K562 (cell line): ENCODE results near the gene GLRA2. TPM values are rescaled to one million over a fixed set of nuclear protein-coding genes. Genes with fewer than 3 reads are reported as not detected.

ENCODE experiments used
- ATAC-seq: fragments of 200-7000 bp; cut with Tn5 transposase; 3 replicates; pipeline ENCODE4 v1.9.1; 2020; ENCODE audit warnings: moderate library complexity
- BruUV-seq: library from RNA; stranded (reverse); fragments of 400-500 nt; replicated peaks from 2 replicates; lab custom pipeline; 2021; lab: Mats Ljungman, UMichigan
- CTCF ChIA-PET: fragments of 300-600 bp; formaldehyde crosslinking; extraction: SDS; loops from one replicate; lab custom pipeline; 2021; ENCODE audit warnings: low intra/inter-chr PET ratio; lab: Yijun Ruan, JAX
- POLR2A ChIA-PET: fragments of 300-600, 350-650 bp; sonication (Branson Sonifier 250); formaldehyde crosslinking; extraction: SDS; loops from one replicate; lab custom pipeline; 2021; ENCODE audit warnings: antibody characterized with exemption, inconsistent platforms; lab: Yijun Ruan, JAX
- DNase-seq, 4 experiments: peaks; one replicate each; pipeline versions ENCODE4 v3.0.0 to v3.0.0-alpha.2; 2011 to 2018; ENCODE audit warnings: low spot score in 3 of 4, mixed read lengths in 3 of 4; ENCODE audit errors: extremely low read depth in 1 of 4
- FAIRE-seq: peaks from 2 replicates; lab custom pipeline; 2011; peaks lifted over from hg19 to GRCh38; lab: Jason Lieb, UNC
- H2AFZ ChIP-seq: 2 replicates; pipeline ENCODE4 v1.6.0; 2011; ENCODE audit warnings: low read depth, low read length, control low read depth, inconsistent platforms
- H3K27ac ChIP-seq: fragments of 200-600 bp; 3 replicates; pipeline ENCODE4 v1.8.0; 2011; ENCODE audit warnings: low read depth, mild to moderate bottlenecking, control low read depth, inconsistent platforms, low read length, moderate library complexity, mixed read lengths; ENCODE audit errors: extremely low read depth
- H3K27me3 ChIP-seq, 2 experiments: fragments of 300-600 bp in 1 of 2; 2 replicates in 1 of 2; 3 replicates in 1 of 2; pipeline versions ENCODE4 v1.6.0 to v1.8.0; 2011; ENCODE audit warnings: inconsistent platforms in 2 of 2, low read length in 2 of 2, mild to moderate bottlenecking in 1 of 2, mixed read lengths in 1 of 2, moderate library complexity in 1 of 2; ENCODE audit not compliant: control insufficient read depth in 2 of 2, insufficient read depth in 2 of 2
- H3K36me3 ChIP-seq: fragments of 300-600 bp; 3 replicates; pipeline ENCODE4 v1.8.0; 2011; ENCODE audit warnings: mild to moderate bottlenecking, low read length, inconsistent platforms; ENCODE audit not compliant: control insufficient read depth, insufficient read depth
- H3K4me1 ChIP-seq, 2 experiments: fragments of 200-600 bp in 1 of 2; replicated peaks in 1 of 2; 2 replicates in 1 of 2; 3 replicates in 1 of 2; pipeline versions ENCODE4 v1.5.1 to v1.8.0; 2011; ENCODE audit warnings: inconsistent platforms in 2 of 2, low read length in 2 of 2, mild to moderate bottlenecking in 1 of 2, mixed read lengths in 1 of 2, moderate library complexity in 1 of 2; ENCODE audit not compliant: control insufficient read depth in 2 of 2, insufficient read depth in 2 of 2
- H3K4me2 ChIP-seq: 2 replicates; pipeline ENCODE4 v1.6.1; 2011; ENCODE audit warnings: low read length, control low read depth, inconsistent platforms, mixed read lengths; ENCODE audit not compliant: insufficient read depth
- H3K4me3 ChIP-seq: fragments of 200-600 bp; sonication (generic), shearing (Covaris generic); 2 replicates; pipeline ENCODE4 v1.5.1; 2016; ENCODE audit warnings: control low read depth, inconsistent platforms
- H3K79me2 ChIP-seq: fragments of 200-600 bp; 3 replicates; pipeline ENCODE4 v1.8.0; 2011; ENCODE audit warnings: low read length, inconsistent platforms; ENCODE audit not compliant: control insufficient read depth, insufficient read depth
- H3K9ac ChIP-seq, 2 experiments: 2 replicates each; pipeline versions ENCODE4 v1.6.0 to v1.6.1; 2011; ENCODE audit warnings: low read depth in 2 of 2, low read length in 2 of 2, control low read depth in 1 of 2, inconsistent platforms in 1 of 2, mild to moderate bottlenecking in 1 of 2, mixed read lengths in 1 of 2; ENCODE audit not compliant: insufficient read depth in 1 of 2
- H3K9me1 ChIP-seq: one replicate; pipeline ENCODE4 v1.6.0; 2011; ENCODE audit warnings: inconsistent platforms, mild to moderate bottlenecking, low read length, moderate library complexity; ENCODE audit not compliant: control insufficient read depth, insufficient read depth
- H3K9me3 ChIP-seq: replicated peaks from 2 replicates; pipeline ENCODE4 v1.5.1; 2011; ENCODE audit warnings: low read depth, low read length, inconsistent platforms; ENCODE audit not compliant: control insufficient read depth, insufficient read depth
- H4K20me1 ChIP-seq: replicated peaks from 2 replicates; pipeline ENCODE4 v1.6.1; 2011; ENCODE audit warnings: low read length, inconsistent platforms, mixed read lengths; ENCODE audit not compliant: control insufficient read depth, insufficient read depth
- CXXC5 ChIP-seq: fragments of 250-450 bp; sonication (Bioruptor Pico); IDR thresholded peaks from 2 replicates; pipeline ENCODE4 v1.8.0; 2022; ENCODE audit warnings: inconsistent platforms, mild to moderate bottlenecking, moderate library complexity
- HOXB6 ChIP-seq: fragments of 250-450 bp; sonication (Bioruptor Pico); IDR thresholded peaks from 2 replicates; pipeline ENCODE4 v1.5.1; 2022; ENCODE audit warnings: mild to moderate bottlenecking, borderline replicate concordance
- SLC30A9 ChIP-seq: fragments of 250-450 bp; sonication (Bioruptor Pico); IDR thresholded peaks from 2 replicates; pipeline ENCODE4 v1.8.0; 2022; ENCODE audit warnings: mild to moderate bottlenecking, moderate library complexity
- YY1 ChIP-seq, 3 experiments: IDR thresholded peaks; 2 replicates each; pipeline ENCODE4 v1.6.1; 2011; ENCODE audit warnings: low read length in 2 of 3, mild to moderate bottlenecking in 2 of 3, moderate library complexity in 2 of 3, borderline replicate concordance in 1 of 3, control low read depth in 1 of 3, low read depth in 1 of 3; ENCODE audit not compliant: insufficient read depth in 3 of 3, insufficient replicate concordance in 2 of 3, control insufficient read depth in 1 of 3, insufficient read length in 1 of 3; ENCODE audit errors: extremely low read depth in 1 of 3
- WGBS: fragments of 100-300 bp; shearing (Covaris generic); methylation state at CpG from one replicate; pipeline ENCODE4 v1.1.6; 2016; ENCODE audit warnings: low coverage, mixed read lengths; ENCODE audit not compliant: insufficient coverage; ENCODE audit errors: missing lambda C conversion rate; 5-methylcytosine and 5-hydroxymethylcytosine counted together
- in situ Hi-C: fragments of 300-500 bp; cut with MboI; formaldehyde crosslinking; loops from 4 replicates; pipeline ENCODE4 v1.15.0; 2018; ENCODE audit warnings: inconsistent platforms, mixed read lengths
- intact Hi-C: fragments of 100-400 bp; cut with micrococcal nuclease; formaldehyde crosslinking; loops from 2 replicates; pipeline ENCODE4 v1.14.2; 2022
- polyA plus RNA-seq, 8 experiments: library from polyadenylated mRNA; depleted of rRNA in 4 of 8; stranded (reverse) in 5 of 8; unstranded in 3 of 8; fragments of >200 nt; fragmentation: Nextera tagmentation in 2 of 8; fragmentation: Illumina TruSeq in 1 of 8; extraction: Ambion mirVana in 2 of 8; extraction: Trizol in 1 of 8; gene quantifications; 2 replicates each; pipeline versions ENCODE4 v1.2.1 to v1.2.3, GENCODE V29; 2011 to 2014; ENCODE audit warnings: inconsistent platforms in 1 of 8, missing spikeins in 1 of 8
- total RNA-seq, 7 experiments: library from RNA; depleted of rRNA in 6 of 7; stranded (reverse); fragments of >200 nt in 6 of 7; fragmentation: Illumina TruSeq in 2 of 7; extraction: Trizol in 2 of 7; gene quantifications; 2 replicates each; pipeline versions ENCODE4 v1.2.1 to v1.2.3, GENCODE V29; 2011 to 2021; ENCODE audit warnings: low replicate concordance in 1 of 7
- TF ChIP-seq, protein P1 (sequence below), 3 experiments: IDR thresholded peaks in 2 of 3; conservative IDR thresholded peaks in 1 of 3; 2 replicates each; pipeline ENCODE4 v1.5.1; 2011 to 2012; ENCODE audit warnings: low read length in 3 of 3, mild to moderate bottlenecking in 3 of 3, control low read depth in 2 of 3, improper control_type of control experiment in 1 of 3, inconsistent platforms in 1 of 3, low read depth in 1 of 3, mixed read lengths in 1 of 3, moderate library complexity in 1 of 3; ENCODE audit not compliant: insufficient read depth in 2 of 3
- TF ChIP-seq, protein P2 (sequence below), 2 experiments: IDR thresholded peaks; 2 replicates each; pipeline ENCODE4 v1.6.1; 2012; ENCODE audit warnings: improper control_type of control experiment in 2 of 2, low read depth in 2 of 2, low read length in 2 of 2, borderline replicate concordance in 1 of 2
- TF ChIP-seq, protein P3 (sequence below): fragments of 450-650 bp; IDR thresholded peaks from one replicate; pipeline ENCODE4 v1.6.1; 2018; ENCODE audit warnings: mild to moderate bottlenecking, moderate library complexity; ENCODE audit not compliant: partially characterized antibody

The GLRA2 gene
- total and polyA plus RNA-seq, 9 of the 15 experiments (the other 6 are each of a cell fraction or from before 2014, with no cell fraction given) = not detected

DNA sequence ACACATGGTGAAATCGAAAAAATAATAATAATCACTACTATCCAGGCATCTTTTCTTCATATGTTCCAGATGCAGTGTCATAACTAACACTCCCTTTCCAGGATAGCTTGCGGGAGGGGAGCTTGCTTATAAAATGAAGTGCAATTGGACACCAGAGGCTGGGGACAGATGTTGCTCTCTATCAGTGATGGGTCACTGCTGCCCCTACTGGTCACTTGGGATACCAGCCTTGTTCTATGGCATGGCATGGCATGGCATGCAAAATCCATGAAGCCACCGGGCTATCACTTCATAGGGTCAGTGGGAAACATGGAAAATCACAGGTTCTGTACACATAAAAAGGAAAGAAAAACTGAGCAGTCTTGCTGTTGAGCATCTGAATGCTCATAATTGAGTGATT lies 168.1 kb downstream of the GLRA2 start:
- no peaks in the 10 kb centered on the region for H4K20me1 ChIP-seq
- H3K4me3 ChIP-seq = no peak overlapping the region
- ATAC-seq (peak; percentile 63), FAIRE-seq (no peak), DNase-seq (peak; percentile 6 to 25 (median 10))
- intact Hi-C loops (no loop called here), in situ Hi-C loops (no loop called here)
- no peaks in the 10 kb centered on the region for H3K9me3 ChIP-seq
- no peaks in the 10 kb centered on the region for H3K79me2 ChIP-seq
- no peak overlapping the region for H3K27ac ChIP-seq
- H3K4me1 ChIP-seq = no peaks in the 10 kb centered on the region
- H3K9ac ChIP-seq = no peak overlapping the region
- no TSS peak for BruUV-seq
- ChIA-PET CTCF (no interaction called here), POLR2A (no interaction called here)
- WGBS = 0% methylated on average over 3 of the region's 3 CpGs
- no peaks in the 10 kb centered on the region for H3K27me3 ChIP-seq
- H3K9me1 ChIP-seq = no peaks in the 10 kb centered on the region
- H3K36me3 ChIP-seq = no peaks in the 10 kb centered on the region
- H3K4me2 ChIP-seq = no peak overlapping the region
- no peak overlapping the region for H2AFZ ChIP-seq
- TF ChIP-seq, protein P1, sequence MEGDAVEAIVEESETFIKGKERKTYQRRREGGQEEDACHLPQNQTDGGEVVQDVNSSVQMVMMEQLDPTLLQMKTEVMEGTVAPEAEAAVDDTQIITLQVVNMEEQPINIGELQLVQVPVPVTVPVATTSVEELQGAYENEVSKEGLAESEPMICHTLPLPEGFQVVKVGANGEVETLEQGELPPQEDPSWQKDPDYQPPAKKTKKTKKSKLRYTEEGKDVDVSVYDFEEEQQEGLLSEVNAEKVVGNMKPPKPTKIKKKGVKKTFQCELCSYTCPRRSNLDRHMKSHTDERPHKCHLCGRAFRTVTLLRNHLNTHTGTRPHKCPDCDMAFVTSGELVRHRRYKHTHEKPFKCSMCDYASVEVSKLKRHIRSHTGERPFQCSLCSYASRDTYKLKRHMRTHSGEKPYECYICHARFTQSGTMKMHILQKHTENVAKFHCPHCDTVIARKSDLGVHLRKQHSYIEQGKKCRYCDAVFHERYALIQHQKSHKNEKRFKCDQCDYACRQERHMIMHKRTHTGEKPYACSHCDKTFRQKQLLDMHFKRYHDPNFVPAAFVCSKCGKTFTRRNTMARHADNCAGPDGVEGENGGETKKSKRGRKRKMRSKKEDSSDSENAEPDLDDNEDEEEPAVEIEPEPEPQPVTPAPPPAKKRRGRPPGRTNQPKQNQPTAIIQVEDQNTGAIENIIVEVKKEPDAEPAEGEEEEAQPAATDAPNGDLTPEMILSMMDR (IDR thresholded peaks at IDR 0.05 in 2 of 3, conservative IDR thresholded peaks at IDR 0.05 in 1 of 3; ENCODE audit: insufficient read depth in 2 of 3, low read depth in 1 of 3, low read length in 3 of 3) = peak; percentile 26 to 46 (median 30); a peak in 4 of 6 replicates
- TF ChIP-seq CXXC5 = no peak
- TF ChIP-seq, all 486 proteins: peak for 1

DNA sequence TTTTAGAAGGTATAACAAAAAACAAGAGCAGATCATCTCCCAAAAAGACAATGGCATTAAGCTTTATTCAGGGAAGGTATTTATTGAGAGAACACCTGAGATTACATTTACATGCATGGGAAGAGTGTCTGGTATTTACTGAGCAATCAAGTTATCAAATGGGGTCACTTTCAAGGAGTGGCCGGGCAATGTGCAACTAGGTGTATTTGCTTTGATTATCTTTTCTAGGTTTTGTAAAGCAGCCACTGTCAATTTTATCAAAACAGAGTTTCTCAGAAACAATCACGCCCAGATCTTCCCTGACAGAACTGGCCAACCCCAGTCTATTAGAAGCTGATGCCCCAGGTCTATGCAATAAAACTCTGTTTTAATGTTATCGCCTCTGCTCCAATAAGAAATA lies 169.5 kb downstream of the GLRA2 start:
- no peak overlapping the region for H2AFZ ChIP-seq
- H3K9ac ChIP-seq = no peak overlapping the region
- H3K9me3 ChIP-seq = no peaks in the 10 kb centered on the region
- FAIRE-seq (no peak), ATAC-seq (no peak), DNase-seq (no peak)
- in situ Hi-C loops (no loop called here), intact Hi-C loops (no loop called here)
- ChIA-PET POLR2A (no interaction called here), CTCF (no interaction called here)
- no peaks in the 10 kb centered on the region for H3K36me3 ChIP-seq
- H3K79me2 ChIP-seq = no peaks in the 10 kb centered on the region
- no TSS peak for BruUV-seq
- no peaks in the 10 kb centered on the region for H3K4me1 ChIP-seq
- no peaks in the 10 kb centered on the region for H3K27me3 ChIP-seq
- H3K27ac ChIP-seq = no peak overlapping the region
- H3K4me2 ChIP-seq = no peak overlapping the region
- no peaks in the 10 kb centered on the region for H3K9me1 ChIP-seq
- 0% methylated on average over 3 of the region's 3 CpGs for WGBS
- H4K20me1 ChIP-seq = no peaks in the 10 kb centered on the region
- no peak overlapping the region for H3K4me3 ChIP-seq
- TF ChIP-seq, protein P2, sequence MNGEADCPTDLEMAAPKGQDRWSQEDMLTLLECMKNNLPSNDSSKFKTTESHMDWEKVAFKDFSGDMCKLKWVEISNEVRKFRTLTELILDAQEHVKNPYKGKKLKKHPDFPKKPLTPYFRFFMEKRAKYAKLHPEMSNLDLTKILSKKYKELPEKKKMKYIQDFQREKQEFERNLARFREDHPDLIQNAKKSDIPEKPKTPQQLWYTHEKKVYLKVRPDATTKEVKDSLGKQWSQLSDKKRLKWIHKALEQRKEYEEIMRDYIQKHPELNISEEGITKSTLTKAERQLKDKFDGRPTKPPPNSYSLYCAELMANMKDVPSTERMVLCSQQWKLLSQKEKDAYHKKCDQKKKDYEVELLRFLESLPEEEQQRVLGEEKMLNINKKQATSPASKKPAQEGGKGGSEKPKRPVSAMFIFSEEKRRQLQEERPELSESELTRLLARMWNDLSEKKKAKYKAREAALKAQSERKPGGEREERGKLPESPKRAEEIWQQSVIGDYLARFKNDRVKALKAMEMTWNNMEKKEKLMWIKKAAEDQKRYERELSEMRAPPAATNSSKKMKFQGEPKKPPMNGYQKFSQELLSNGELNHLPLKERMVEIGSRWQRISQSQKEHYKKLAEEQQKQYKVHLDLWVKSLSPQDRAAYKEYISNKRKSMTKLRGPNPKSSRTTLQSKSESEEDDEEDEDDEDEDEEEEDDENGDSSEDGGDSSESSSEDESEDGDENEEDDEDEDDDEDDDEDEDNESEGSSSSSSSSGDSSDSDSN (IDR thresholded peaks at IDR 0.05; ENCODE audit: borderline replicate concordance in 1 of 2, low read depth in 2 of 2, low read length in 2 of 2) = no peak
- TF ChIP-seq SLC30A9 (CRISPR knock-in tag) (no peak), HOXB6 (no peak), YY1 (IDR thresholded peaks at IDR 0.05; ENCODE audit: borderline replicate concordance in 1 of 3, control insufficient read depth in 1 of 3, extremely low read depth in 1 of 3, insufficient read depth in 3 of 3, insufficient read length in 1 of 3, insufficient replicate concordance in 2 of 3, low read depth in 1 of 3, low read length in 2 of 3) (no peak)
- TF ChIP-seq, protein P3, sequence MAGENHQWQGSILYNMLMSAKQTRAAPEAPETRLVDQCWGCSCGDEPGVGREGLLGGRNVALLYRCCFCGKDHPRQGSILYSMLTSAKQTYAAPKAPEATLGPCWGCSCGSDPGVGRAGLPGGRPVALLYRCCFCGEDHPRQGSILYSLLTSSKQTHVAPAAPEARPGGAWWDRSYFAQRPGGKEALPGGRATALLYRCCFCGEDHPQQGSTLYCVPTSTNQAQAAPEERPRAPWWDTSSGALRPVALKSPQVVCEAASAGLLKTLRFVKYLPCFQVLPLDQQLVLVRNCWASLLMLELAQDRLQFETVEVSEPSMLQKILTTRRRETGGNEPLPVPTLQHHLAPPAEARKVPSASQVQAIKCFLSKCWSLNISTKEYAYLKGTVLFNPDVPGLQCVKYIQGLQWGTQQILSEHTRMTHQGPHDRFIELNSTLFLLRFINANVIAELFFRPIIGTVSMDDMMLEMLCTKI = no peak
